Measurements from ENCODE around the gene STPG2.

Gene STPG2

GRCh38 chr4:97627750-97628149, 515.5 kb downstream of the STPG2 start:
- Histone ChIP-seq H3K79me2 (ENCODE audit: insufficient read depth, low read length) (no peaks in the 10 kb centered on the region), H3K36me3 (ENCODE audit: insufficient read depth, low read length) (no peaks in the 10 kb centered on the region), H3K9me3 (ENCODE audit: low read length) (no peaks in the 10 kb centered on the region), H3K4me2 (ENCODE audit: low read length) (no peak overlapping the region), H3K4me3 (ENCODE audit: low read depth, low read length, poor library complexity, severe bottlenecking) (no peak overlapping the region), H3K27ac (ENCODE audit: low read depth, low read length, poor library complexity, severe bottlenecking) (no peak overlapping the region), H3K9ac (ENCODE audit: low read length) (no peak overlapping the region), H3K9me2 (ENCODE audit: low read depth, low read length) (no peaks in the 10 kb centered on the region), H2AFZ (ENCODE audit: low read length) (no peak overlapping the region), H3F3A (ENCODE audit: insufficient read depth, low read length) (no peaks in the 10 kb centered on the region), H3K4me1 (ENCODE audit: insufficient read depth, low read length, severe bottlenecking) (no peaks in the 10 kb centered on the region), H4K20me1 (ENCODE audit: insufficient read depth, low read length) (no peaks in the 10 kb centered on the region), H3K27me3 (ENCODE audit: insufficient read depth, low read length) (no peaks in the 10 kb centered on the region)
- TF ChIP-seq EZH2 (IDR thresholded peaks at IDR 0.05; ENCODE audit: borderline replicate concordance, low read length) = no peak
- TF ChIP-seq CTCF (IDR thresholded peaks at IDR 0.05; ENCODE audit: low read length) = no peak

DNA sequence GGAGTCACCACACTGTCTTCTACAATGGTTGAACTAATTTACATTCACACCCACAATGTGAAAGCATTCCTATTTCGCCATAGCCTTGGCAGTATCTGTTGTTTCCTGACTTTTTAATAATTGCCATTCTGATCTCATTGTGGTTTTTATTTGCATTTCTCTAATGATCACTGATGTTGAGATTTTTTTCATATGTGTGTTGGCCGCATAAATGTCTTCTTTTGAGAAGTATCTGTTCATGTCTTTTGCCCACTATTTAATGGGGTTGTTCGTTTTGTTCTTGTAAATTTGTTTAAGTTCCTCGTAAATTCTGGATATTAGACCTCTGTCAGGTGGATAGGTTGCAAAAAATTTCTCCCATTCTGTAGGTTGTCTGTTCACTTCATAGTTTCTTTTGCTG, 519.1 kb downstream of the STPG2 start:
- no peaks in the 10 kb centered on the region for H3K27me3 ChIP-seq (ENCODE audit: insufficient read depth, low read length)
- no peaks in the 10 kb centered on the region for H3F3A ChIP-seq (ENCODE audit: insufficient read depth, low read length)
- H3K9me2 ChIP-seq (ENCODE audit: low read depth, low read length) = no peaks in the 10 kb centered on the region
- no peaks in the 10 kb centered on the region for H3K36me3 ChIP-seq (ENCODE audit: insufficient read depth, low read length)
- H3K9ac ChIP-seq (ENCODE audit: low read length) = no peak overlapping the region
- H3K4me3 ChIP-seq (ENCODE audit: low read depth, low read length, poor library complexity, severe bottlenecking) = no peak overlapping the region
- TF ChIP-seq EZH2 (IDR thresholded peaks at IDR 0.05; ENCODE audit: borderline replicate concordance, low read length) = no peak
- no peak for TF ChIP-seq CTCF (IDR thresholded peaks at IDR 0.05; ENCODE audit: low read length)
- H3K27ac ChIP-seq (ENCODE audit: low read depth, low read length, poor library complexity, severe bottlenecking) = no peak overlapping the region
- no peaks in the 10 kb centered on the region for H4K20me1 ChIP-seq (ENCODE audit: insufficient read depth, low read length)
- no peaks in the 10 kb centered on the region for H3K9me3 ChIP-seq (ENCODE audit: low read length)
- H3K79me2 ChIP-seq (ENCODE audit: insufficient read depth, low read length) = no peaks in the 10 kb centered on the region
- H3K4me2 ChIP-seq (ENCODE audit: low read length) = no peak overlapping the region
- no peaks in the 10 kb centered on the region for H3K4me1 ChIP-seq (ENCODE audit: insufficient read depth, low read length, severe bottlenecking)
- H2AFZ ChIP-seq (ENCODE audit: low read length) = no peak overlapping the region

GRCh38 chr4:97605932-97606331, 537.3 kb downstream of the STPG2 start:
- Histone ChIP-seq H2AFZ (ENCODE audit: low read length) (no peak overlapping the region), H3K9me3 (ENCODE audit: low read length) (no peaks in the 10 kb centered on the region)

More at GRCh38 chr4:97605932-97606331, 537.3 kb downstream of the STPG2 start:
- Histone ChIP-seq H3K4me2 (ENCODE audit: low read length) (no peak overlapping the region), H3K4me3 (ENCODE audit: low read depth, low read length, poor library complexity, severe bottlenecking) (no peak overlapping the region), H4K20me1 (ENCODE audit: insufficient read depth, low read length) (no peaks in the 10 kb centered on the region), H3K9me2 (ENCODE audit: low read depth, low read length) (no peaks in the 10 kb centered on the region), H3K79me2 (ENCODE audit: insufficient read depth, low read length) (no peaks in the 10 kb centered on the region), H3F3A (ENCODE audit: insufficient read depth, low read length) (no peaks in the 10 kb centered on the region), H3K36me3 (ENCODE audit: insufficient read depth, low read length) (no peaks in the 10 kb centered on the region), H3K9ac (ENCODE audit: low read length) (no peak overlapping the region), H3K27ac (ENCODE audit: low read depth, low read length, poor library complexity, severe bottlenecking) (no peak overlapping the region), H3K27me3 (ENCODE audit: insufficient read depth, low read length) (no peaks in the 10 kb centered on the region), H3K4me1 (ENCODE audit: insufficient read depth, low read length, severe bottlenecking) (no peaks in the 10 kb centered on the region)
- TF ChIP-seq EZH2 (IDR thresholded peaks at IDR 0.05; ENCODE audit: borderline replicate concordance, low read length) = no peak
- no peak for TF ChIP-seq CTCF (IDR thresholded peaks at IDR 0.05; ENCODE audit: low read length)
